CD4-positive, alpha-beta T cell (primary cell): ENCODE data around the gene SCNM1. TPM values are rescaled to one million over a fixed set of nuclear protein-coding genes. Genes with fewer than 3 reads are reported as not detected.
A peak's percentile ranks its signal among the peaks of the same experiment; 100 is the strongest.

ENCODE experiments used
- ATAC-seq: fragments of 200-7000 bp; cut with Tn5 transposase; one replicate; pipeline ENCODE4 v1.10.0; 2022; ENCODE audit warnings: mild to moderate bottlenecking; ENCODE audit not compliant: poor library complexity
- CTCF ChIA-PET: fragments of 350-600 bp; sonication (Branson Sonifier 250); formaldehyde crosslinking; loops from one replicate; lab custom pipeline; 2021; ENCODE audit warnings: antibody characterized with exemption, inconsistent platforms; lab: Charles Lee
- POLR2A ChIA-PET: fragments of 350-600 bp; sonication (Branson Sonifier 250); formaldehyde crosslinking; loops from one replicate; lab custom pipeline; 2021; ENCODE audit warnings: antibody characterized with exemption, inconsistent platforms; lab: Charles Lee
- DNase-seq, 14 experiments: peaks; one replicate each; pipeline ENCODE4 v3.0.0-alpha.2; 2013 to 2020; ENCODE audit warnings: mixed read lengths in 2 of 14
- H3K27ac ChIP-seq, 2 donors: one replicate each; pipeline versions ENCODE4 v1.5.1 to v1.7.0; 2013; ENCODE audit warnings: low read length in 2 of 2, low read depth in 1 of 2, mild to moderate bottlenecking in 1 of 2
- H3K27me3 ChIP-seq, 2 experiments: 1 replicate in 1 of 2; 2 replicates in 1 of 2; pipeline versions ENCODE4 v1.6.1 to v1.7.0; 2013; ENCODE audit warnings: low read length in 2 of 2, control low read depth in 1 of 2, mild to moderate bottlenecking in 1 of 2, moderate library complexity in 1 of 2; ENCODE audit not compliant: insufficient read depth in 2 of 2, control insufficient read depth in 1 of 2
- H3K36me3 ChIP-seq: one replicate; pipeline ENCODE4 v1.6.1; 2013; ENCODE audit warnings: low read length, control low read depth; ENCODE audit not compliant: insufficient read depth
- H3K4me1 ChIP-seq: one replicate; pipeline ENCODE4 v1.6.1; 2013; ENCODE audit warnings: low read length, control low read depth; ENCODE audit not compliant: insufficient read depth
- H3K4me3 ChIP-seq: one replicate; pipeline ENCODE4 v1.5.1; 2013; ENCODE audit warnings: mild to moderate bottlenecking, low read length, moderate library complexity
- H3K9me3 ChIP-seq, 2 experiments: 1 replicate in 1 of 2; 2 replicates in 1 of 2; pipeline versions ENCODE4 v1.6.1 to v1.7.0; 2013; ENCODE audit warnings: low read length in 2 of 2, mild to moderate bottlenecking in 2 of 2, control low read depth in 1 of 2, moderate library complexity in 1 of 2; ENCODE audit not compliant: control insufficient read depth in 1 of 2, insufficient read depth in 1 of 2
- H3K27ac Mint-ChIP-seq: one replicate; pipeline ENCODE4 v1.8.0; 2020; ENCODE audit warnings: mixed read lengths
- H3K27me3 Mint-ChIP-seq: one replicate; pipeline ENCODE4 v1.8.0; 2021; ENCODE audit warnings: mixed read lengths
- H3K36me3 Mint-ChIP-seq: one replicate; pipeline ENCODE4 v1.8.0; 2021; ENCODE audit warnings: low read depth, mixed read lengths
- H3K4me1 Mint-ChIP-seq: one replicate; pipeline ENCODE4 v1.8.0; 2021; ENCODE audit warnings: low read depth, mixed read lengths
- H3K4me3 Mint-ChIP-seq: one replicate; pipeline ENCODE4 v1.8.0; 2020; ENCODE audit warnings: mild to moderate bottlenecking, mixed read lengths
- H3K9me3 Mint-ChIP-seq: one replicate; pipeline ENCODE4 v1.8.0; 2020; ENCODE audit warnings: mixed read lengths
- intact Hi-C, 2 experiments: fragments of 100-400 bp; cut with DNase I in 1 of 2; cut with micrococcal nuclease in 1 of 2; formaldehyde crosslinking; loops; one replicate each; pipeline versions ENCODE4 v1.15.1 to v1.9.0; 2023 to 2025; cut with DNase I, micrococcal nuclease
- total RNA-seq, 174 experiments: library from RNA in 2 of 174; stranded (reverse) in 2 of 174; gene quantifications; one replicate each; pipeline ENCODE4 v1.2.3 and lab custom pipeline; 2021 to 2026
- TF ChIP-seq, protein P1 (sequence below): fragments of 200-600 bp; IDR thresholded peaks from one replicate; pipeline ENCODE4 v1.8.0; 2022; ENCODE audit warnings: antibody characterized with exemption, mild to moderate bottlenecking

Gene SCNM1
- total RNA-seq, 2 experiments from 2014 or later = 35.2 to 35.7 TPM

DNA sequence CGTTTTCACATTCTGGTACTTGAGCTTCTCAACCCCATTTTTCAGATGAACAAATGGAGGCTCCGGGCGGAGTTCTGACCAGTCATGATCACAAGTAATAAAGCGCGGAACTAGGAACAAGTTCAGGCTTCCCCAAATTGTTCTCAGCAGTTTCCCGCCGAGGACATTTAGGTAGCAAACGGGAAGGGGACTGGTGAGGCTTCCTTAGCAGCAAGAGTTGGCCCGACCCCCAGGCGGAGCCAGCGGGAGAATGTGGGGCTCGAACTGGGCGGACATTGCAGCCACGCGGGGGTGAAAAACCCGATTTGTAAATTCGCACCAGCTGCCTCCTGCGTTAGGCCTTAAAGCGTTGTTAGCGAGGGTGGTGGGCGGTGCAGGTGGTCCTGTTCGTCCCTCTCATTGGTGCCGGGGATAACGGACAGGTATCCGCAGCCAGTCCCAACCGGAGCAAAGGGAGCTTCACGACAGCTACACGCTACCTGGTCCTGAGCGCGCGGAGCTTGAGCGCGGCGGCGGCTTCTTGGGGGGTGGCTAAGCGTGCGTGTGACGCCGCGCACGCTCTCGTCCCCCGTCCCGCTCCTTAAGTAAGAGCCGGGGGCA, 34.9 kb upstream of the SCNM1 start:
- Histone ChIP-seq H3K9me3 (peaks cover 0 to 8% of the 10 kb centered on the region in 2 experiments), H3K4me3 (peak overlapping the region; percentile 48), H3K4me1 (peaks cover 16% of the 10 kb centered on the region), H3K27me3 (peaks cover 0 to 9% of the 10 kb centered on the region in 2 experiments), H3K36me3 (no peaks in the 10 kb centered on the region), H3K27ac (peak overlapping the region in 1 of 2 donors; percentile 10)
- DNase-seq = peak; percentile 58 to 88 (median 76)
- peak overlapping the region; percentile 88 for H3K27ac Mint-ChIP-seq
- CTCF ChIA-PET = interaction anchor here (0.8 to 1.1 kb wide), 3 partner anchors 11 to 106 kb away, joined by 3 read pairs; no protein-coding TSS in a partner anchor
- no peaks in the 10 kb centered on the region for H3K9me3 Mint-ChIP-seq
- H3K4me1 Mint-ChIP-seq = peaks cover 15% of the 10 kb centered on the region
- peaks cover 15% of the 10 kb centered on the region for H3K36me3 Mint-ChIP-seq
- TF ChIP-seq, protein P1, sequence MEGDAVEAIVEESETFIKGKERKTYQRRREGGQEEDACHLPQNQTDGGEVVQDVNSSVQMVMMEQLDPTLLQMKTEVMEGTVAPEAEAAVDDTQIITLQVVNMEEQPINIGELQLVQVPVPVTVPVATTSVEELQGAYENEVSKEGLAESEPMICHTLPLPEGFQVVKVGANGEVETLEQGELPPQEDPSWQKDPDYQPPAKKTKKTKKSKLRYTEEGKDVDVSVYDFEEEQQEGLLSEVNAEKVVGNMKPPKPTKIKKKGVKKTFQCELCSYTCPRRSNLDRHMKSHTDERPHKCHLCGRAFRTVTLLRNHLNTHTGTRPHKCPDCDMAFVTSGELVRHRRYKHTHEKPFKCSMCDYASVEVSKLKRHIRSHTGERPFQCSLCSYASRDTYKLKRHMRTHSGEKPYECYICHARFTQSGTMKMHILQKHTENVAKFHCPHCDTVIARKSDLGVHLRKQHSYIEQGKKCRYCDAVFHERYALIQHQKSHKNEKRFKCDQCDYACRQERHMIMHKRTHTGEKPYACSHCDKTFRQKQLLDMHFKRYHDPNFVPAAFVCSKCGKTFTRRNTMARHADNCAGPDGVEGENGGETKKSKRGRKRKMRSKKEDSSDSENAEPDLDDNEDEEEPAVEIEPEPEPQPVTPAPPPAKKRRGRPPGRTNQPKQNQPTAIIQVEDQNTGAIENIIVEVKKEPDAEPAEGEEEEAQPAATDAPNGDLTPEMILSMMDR = no peak
- peak overlapping the region; percentile 86 for H3K4me3 Mint-ChIP-seq
- intact Hi-C loops = no loop called here
- no peaks in the 10 kb centered on the region for H3K27me3 Mint-ChIP-seq
- ATAC-seq = peak; percentile 100
- POLR2A ChIA-PET = interaction anchor here (0.5 to 3.0 kb wide), 17 partner anchors 8 to 832 kb away, joined by 3 to 40 read pairs (median 5); partner anchors contain the start of genes CDC42SE1, LYSMD1, SCNM1 and TNFAIP8L2

DNA sequence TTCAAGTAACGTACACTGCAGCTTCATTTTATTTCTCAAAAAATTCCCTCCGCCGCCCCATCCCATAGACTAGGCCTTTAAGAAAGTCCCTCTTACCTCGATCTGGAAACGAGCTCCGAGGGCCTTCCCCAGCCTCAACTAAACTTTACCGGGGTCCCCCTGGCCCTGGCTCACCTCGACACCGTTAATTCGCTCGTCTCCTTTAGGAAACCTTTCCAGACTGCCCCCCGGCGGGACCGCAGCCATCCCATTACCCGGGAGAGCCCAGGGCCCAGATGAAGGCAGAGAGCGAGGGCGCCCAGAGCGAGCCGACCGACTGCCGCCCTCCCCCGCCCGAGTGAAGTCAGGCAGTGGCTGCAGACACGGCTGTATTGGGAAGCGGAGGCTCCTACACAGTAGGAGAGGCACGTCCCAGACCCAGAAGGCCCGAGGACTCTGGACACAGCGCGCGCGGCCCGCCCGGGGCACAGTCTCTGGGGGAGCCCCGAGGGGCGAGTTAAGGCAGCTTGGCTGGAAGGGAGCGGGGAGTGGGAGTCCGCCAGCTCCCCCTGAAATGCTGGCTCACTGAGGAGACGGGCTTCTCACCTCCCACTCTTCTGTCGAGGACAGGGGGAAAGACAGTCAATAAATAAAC, 34.1 kb upstream of the SCNM1 start:
- H3K36me3 Mint-ChIP-seq = peaks cover 10% of the 10 kb centered on the region
- H3K27ac ChIP-seq = no peak overlapping the region
- ChIA-PET POLR2A (interaction anchor here (0.5 to 3.0 kb wide), 16 partner anchors 9 to 833 kb away, joined by 3 to 40 read pairs (median 5); partner anchors contain the start of genes CDC42SE1, LYSMD1, SCNM1 and TNFAIP8L2), CTCF (interaction anchor here (0.8 kb wide), 1 partner anchor 10 kb away, joined by 3 read pairs; no protein-coding TSS in a partner anchor)
- TF ChIP-seq, protein P1 = no peak
- no peaks in the 10 kb centered on the region for H3K9me3 Mint-ChIP-seq
- peak overlapping the region; percentile 88 for H3K27ac Mint-ChIP-seq
- ATAC-seq = no peak
- intact Hi-C loops = no loop called here
- H3K4me3 Mint-ChIP-seq = peak overlapping the region; percentile 86
- H3K4me3 ChIP-seq = peak overlapping the region; percentile 48
- no peaks in the 10 kb centered on the region for H3K36me3 ChIP-seq
- peaks cover 15% of the 10 kb centered on the region for H3K4me1 Mint-ChIP-seq
- H3K27me3 Mint-ChIP-seq = no peaks in the 10 kb centered on the region
- peaks cover 16% of the 10 kb centered on the region for H3K4me1 ChIP-seq
- DNase-seq = no peak
- peaks cover 0 to 9% of the 10 kb centered on the region in 2 experiments for H3K27me3 ChIP-seq
- peaks cover 0 to 8% of the 10 kb centered on the region in 2 experiments for H3K9me3 ChIP-seq

DNA sequence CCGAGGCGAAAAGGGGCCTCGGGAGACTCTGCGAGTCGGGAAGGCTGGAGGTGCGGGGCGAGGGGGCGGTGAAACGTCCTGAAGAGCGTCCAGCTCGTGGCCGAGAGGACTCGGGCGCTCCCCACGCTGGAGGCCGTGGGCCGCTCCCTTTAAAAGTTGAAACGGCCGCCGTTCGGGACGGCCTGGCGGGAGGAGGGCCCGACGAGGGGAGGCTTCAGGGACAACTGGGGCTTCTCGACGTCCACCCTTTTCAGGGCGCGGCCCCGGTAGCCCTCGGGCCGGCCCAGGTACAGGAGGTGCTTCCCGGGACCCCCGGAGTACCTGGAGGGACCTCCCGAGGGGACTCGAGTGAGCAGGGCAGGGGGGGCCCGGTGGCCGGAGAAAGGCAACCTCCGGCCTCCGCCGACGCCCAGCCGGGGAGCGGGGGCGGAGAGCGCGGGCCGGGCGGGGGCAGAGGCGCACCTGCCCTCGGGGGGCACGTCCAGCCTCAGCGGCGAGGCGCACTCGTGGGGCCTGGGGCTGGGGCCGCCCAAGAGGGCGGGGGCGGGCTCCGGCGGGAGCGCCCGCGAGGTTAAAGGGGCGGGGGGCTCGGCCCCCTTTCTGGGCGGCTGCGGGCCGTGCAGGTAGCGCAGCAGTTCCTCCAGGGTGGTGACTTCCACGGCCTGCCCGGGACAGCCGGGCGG, 33.5 kb upstream of the SCNM1 start:
- H3K36me3 Mint-ChIP-seq = peaks cover 10% of the 10 kb centered on the region
- peaks cover 15% of the 10 kb centered on the region for H3K4me1 Mint-ChIP-seq
- Histone ChIP-seq H3K36me3 (no peaks in the 10 kb centered on the region), H3K27me3 (peaks cover 0 to 9% of the 10 kb centered on the region in 2 experiments), H3K4me1 (peaks cover 16% of the 10 kb centered on the region), H3K27ac (no peak overlapping the region), H3K9me3 (peaks cover 0 to 8% of the 10 kb centered on the region in 2 experiments), H3K4me3 (no peak overlapping the region)
- ChIA-PET POLR2A (interaction anchor here (1.3 to 3.0 kb wide), 3 partner anchors 10 to 25 kb away, joined by 6 to 40 read pairs (median 6); partner anchors contain the start of gene TNFAIP8L2), CTCF (no interaction called here)
- H3K4me3 Mint-ChIP-seq = no peak overlapping the region
- intact Hi-C loops = no loop called here
- DNase-seq (no peak), ATAC-seq (no peak)
- H3K27ac Mint-ChIP-seq = no peak overlapping the region
- no peaks in the 10 kb centered on the region for H3K27me3 Mint-ChIP-seq
- no peaks in the 10 kb centered on the region for H3K9me3 Mint-ChIP-seq
- TF ChIP-seq, protein P1 = no peak
